Measurements from ENCODE around the gene PDGFD. TPM values are rescaled to one million over a fixed set of nuclear protein-coding genes. Genes with fewer than 3 reads are reported as not detected.
A peak's percentile ranks its signal among the peaks of the same experiment; 100 is the strongest.

The PDGFD gene
- total RNA-seq, 1 donor = 6.9 TPM

- no peak overlapping the region for H3K4me3 ChIP-seq (ENCODE audit: low read depth, low read length)
- TF ChIP-seq CTCF (IDR thresholded peaks at IDR 0.05; ENCODE audit: insufficient read depth, low read depth, low read length) = no peak
- DNase-seq (ENCODE audit: low read depth) = no peak
Measured at GRCh38 chr11:103963648-103964047, 200.3 kb downstream of the PDGFD start.

GRCh38 chr11:103961010-103961409, 202.9 kb downstream of the PDGFD start:
- DNase-seq (ENCODE audit: low read depth) = peak; percentile 22
- H3K4me3 ChIP-seq (ENCODE audit: low read depth, low read length) = no peak overlapping the region
- no peak for TF ChIP-seq CTCF (IDR thresholded peaks at IDR 0.05; ENCODE audit: insufficient read depth, low read depth, low read length)

- no peak overlapping the region for H3K4me3 ChIP-seq (ENCODE audit: low read depth, low read length)
- no peak for TF ChIP-seq CTCF (IDR thresholded peaks at IDR 0.05; ENCODE audit: insufficient read depth, low read depth, low read length)
- no peak for DNase-seq (ENCODE audit: low read depth)
Measured at GRCh38 chr11:103960108-103960507, 203.8 kb downstream of the PDGFD start.

- no peak overlapping the region for H3K4me3 ChIP-seq (ENCODE audit: low read depth, low read length)
- DNase-seq (ENCODE audit: low read depth) = peak; percentile 37
- TF ChIP-seq CTCF (IDR thresholded peaks at IDR 0.05; ENCODE audit: insufficient read depth, low read depth, low read length) = no peak
Measured at GRCh38 chr11:103959279-103959942, 204.5 kb downstream of the PDGFD start.

GRCh38 chr11:103958475-103959215, 205.3 kb downstream of the PDGFD start:
- TF ChIP-seq CTCF (IDR thresholded peaks at IDR 0.05; ENCODE audit: insufficient read depth, low read depth, low read length) = no peak
- H3K4me3 ChIP-seq (ENCODE audit: low read depth, low read length) = no peak overlapping the region
- DNase-seq (ENCODE audit: low read depth) = no peak

- TF ChIP-seq CTCF (IDR thresholded peaks at IDR 0.05; ENCODE audit: insufficient read depth, low read depth, low read length) = no peak
- no peak overlapping the region for H3K4me3 ChIP-seq (ENCODE audit: low read depth, low read length)
- DNase-seq (ENCODE audit: low read depth) = no peak
Measured at GRCh38 chr11:103953797-103954486, 210.0 kb downstream of the PDGFD start.
